ENCODE data around the gene USP24. TPM values are rescaled to one million over a fixed set of nuclear protein-coding genes. Genes with fewer than 3 reads are reported as not detected.

The USP24 gene
- total RNA-seq, 1 donor: 44.0 TPM

- DNase-seq (ENCODE audit: low read depth): no peak
Measured at GRCh38 chr1:55180075-55180670, 35.0 kb downstream of the USP24 start.

GRCh38 chr1:55179177-55179835 is 35.9 kb downstream of the USP24 start:
- no peak overlapping the region for H3K4me3 ChIP-seq (ENCODE audit: low read depth, low read length)
- no peak for DNase-seq (ENCODE audit: low read depth)
- TF ChIP-seq CTCF (IDR thresholded peaks at IDR 0.05; ENCODE audit: insufficient read depth, low read depth, low read length): no peak

More at GRCh38 chr1:55180075-55180670, 35.0 kb downstream of the USP24 start:
- H3K4me3 ChIP-seq (ENCODE audit: low read depth, low read length): no peak overlapping the region
- TF ChIP-seq CTCF (IDR thresholded peaks at IDR 0.05; ENCODE audit: insufficient read depth, low read depth, low read length): no peak

- TF ChIP-seq CTCF (IDR thresholded peaks at IDR 0.05; ENCODE audit: insufficient read depth, low read depth, low read length): no peak
- no peak overlapping the region for H3K4me3 ChIP-seq (ENCODE audit: low read depth, low read length)
- no peak for DNase-seq (ENCODE audit: low read depth)
Measured at GRCh38 chr1:55172687-55173086, 42.5 kb downstream of the USP24 start.

GRCh38 chr1:55172272-55172671 is 42.9 kb downstream of the USP24 start:
- TF ChIP-seq CTCF (IDR thresholded peaks at IDR 0.05; ENCODE audit: insufficient read depth, low read depth, low read length): no peak
- no peak overlapping the region for H3K4me3 ChIP-seq (ENCODE audit: low read depth, low read length)
- DNase-seq (ENCODE audit: low read depth): peak; percentile 19

- no peak for DNase-seq (ENCODE audit: low read depth)
- TF ChIP-seq CTCF (IDR thresholded peaks at IDR 0.05; ENCODE audit: insufficient read depth, low read depth, low read length): no peak
- H3K4me3 ChIP-seq (ENCODE audit: low read depth, low read length): no peak overlapping the region
Measured at GRCh38 chr1:55171694-55172093, 43.5 kb downstream of the USP24 start.

GRCh38 chr1:55170426-55170825 is 44.7 kb downstream of the USP24 start:
- no peak for TF ChIP-seq CTCF (IDR thresholded peaks at IDR 0.05; ENCODE audit: insufficient read depth, low read depth, low read length)
- no peak for DNase-seq (ENCODE audit: low read depth)
- H3K4me3 ChIP-seq (ENCODE audit: low read depth, low read length): no peak overlapping the region
